ENCODE data around the gene RNF186. TPM values are rescaled to one million over a fixed set of nuclear protein-coding genes. Genes with fewer than 3 reads are reported as not detected.

Gene RNF186
- polyA plus RNA-seq: under 1 TPM in 1 of 2 donors, not detected in 1; 0.06 TPM

DNA sequence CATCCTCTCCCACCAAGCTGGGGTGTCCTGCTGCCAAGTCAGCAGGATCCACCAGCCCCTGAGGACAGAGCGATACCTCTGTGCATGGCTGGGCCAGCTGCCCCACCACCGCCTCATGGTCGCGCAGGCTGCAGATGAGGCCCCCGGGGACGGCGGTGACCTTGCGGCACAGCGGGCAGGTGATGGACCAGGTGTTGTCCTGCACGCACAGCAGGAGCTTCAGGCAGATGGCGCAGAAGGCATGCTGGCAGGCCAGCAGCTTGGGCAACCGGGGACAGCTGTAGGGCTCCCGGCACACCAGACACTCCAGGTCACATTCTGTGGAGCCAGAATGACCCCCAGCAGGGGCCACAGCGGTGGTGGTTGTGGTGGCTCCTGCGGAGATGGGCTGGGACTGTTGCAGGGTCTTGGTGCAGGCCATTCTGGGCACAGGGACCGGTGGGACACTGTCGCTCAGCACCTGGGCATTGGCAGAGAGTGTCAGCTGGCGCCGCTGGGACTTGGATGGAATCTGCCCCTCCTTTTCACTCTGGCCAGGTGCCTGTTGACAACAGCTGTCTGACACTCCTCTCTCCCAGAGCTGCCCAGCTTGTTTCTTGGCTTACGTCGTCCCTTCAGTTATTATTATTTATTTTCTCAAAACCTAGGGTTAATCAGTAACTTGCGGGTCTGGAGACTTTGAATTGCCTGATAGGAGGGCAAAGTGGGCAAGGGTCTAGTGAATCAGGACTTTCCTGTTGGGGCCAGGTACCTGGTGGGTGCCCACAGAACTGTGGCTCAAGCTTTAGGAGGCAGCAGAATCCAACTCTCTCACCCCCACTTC, at the start of gene RNF186:
RNF186 (minus strand) TSS at position 603 of the 823 bp plus-strand sequence; CDS start at position 421, 182 bp downstream.
- no peak within 1 kb of the TSS for H3K4me3 ChIP-seq (ENCODE audit: low read depth in 1 of 2, low read length in 2 of 2)
- H3K27ac ChIP-seq (ENCODE audit: low read depth in 2 of 2, low read length in 1 of 2): no peak within 1 kb of the TSS
- 67 to 71% methylated on average over 22 of the region's 22 CpGs for WGBS, 2 donors

DNA sequence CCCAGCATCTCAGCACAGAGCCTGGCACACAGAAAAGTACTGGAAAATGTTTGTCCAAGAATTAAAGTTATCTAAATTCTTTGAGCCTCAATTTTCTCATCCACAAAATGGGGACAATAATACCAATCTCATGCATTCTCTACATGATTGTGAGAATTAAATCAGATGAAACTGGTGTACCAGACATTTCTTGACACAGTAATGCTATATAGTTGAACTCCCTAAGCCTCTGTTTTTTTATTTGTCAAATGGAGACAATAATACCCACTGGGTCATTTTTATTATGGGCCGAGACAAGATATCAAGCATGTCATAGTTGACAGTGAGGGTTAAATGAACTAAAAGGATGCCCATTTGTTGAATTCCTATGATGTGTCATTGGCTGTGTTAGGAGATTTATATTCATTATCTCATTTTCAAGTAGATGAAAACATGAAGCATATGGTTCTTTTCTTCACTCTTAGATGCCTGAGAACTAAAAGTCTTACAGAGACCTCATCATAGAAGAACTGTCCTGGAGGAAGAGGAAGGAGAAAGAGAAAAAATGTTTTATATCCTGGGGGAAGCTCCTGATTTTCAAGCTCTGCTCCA, 49.6 kb upstream of the RNF186 start:
- H3K36me3 ChIP-seq (ENCODE audit: control insufficient read depth in 2 of 2, insufficient read depth in 2 of 2, low read length in 1 of 2): no peaks in the 10 kb centered on the region
- WGBS, 2 donors: 84 to 88% methylated on average over 1 of the region's 1 CpG
- no peaks in the 10 kb centered on the region for H3K4me1 ChIP-seq (ENCODE audit: control insufficient read depth in 2 of 2, insufficient read depth in 2 of 2, low read length in 1 of 2)
- H3K4me3 ChIP-seq (ENCODE audit: low read depth in 1 of 2, low read length in 2 of 2): no peak overlapping the region
- H3K27ac ChIP-seq (ENCODE audit: low read depth in 2 of 2, low read length in 1 of 2): no peak overlapping the region
- H3K9me3 ChIP-seq (ENCODE audit: control insufficient read depth in 2 of 2, insufficient read depth in 1 of 2, low read depth in 1 of 2, low read length in 1 of 2): no peaks in the 10 kb centered on the region
- H3K27me3 ChIP-seq (ENCODE audit: control insufficient read depth in 1 of 2, insufficient read depth in 2 of 2, low read length in 2 of 2): no peaks in the 10 kb centered on the region

More for the DNA sequence above, at the start of gene RNF186:
- H3K9me3 ChIP-seq (ENCODE audit: control insufficient read depth in 2 of 2, insufficient read depth in 1 of 2, low read depth in 1 of 2, low read length in 1 of 2): peaks cover 0 to 2% of the 10 kb centered on the region in 2 donors
- H3K27me3 ChIP-seq (ENCODE audit: control insufficient read depth in 1 of 2, insufficient read depth in 2 of 2, low read length in 2 of 2): no peaks in the 10 kb centered on the region
- H3K4me1 ChIP-seq (ENCODE audit: control insufficient read depth in 2 of 2, insufficient read depth in 2 of 2, low read length in 1 of 2): peaks cover 0 to 3% of the 10 kb centered on the region in 2 donors
- H3K36me3 ChIP-seq (ENCODE audit: control insufficient read depth in 2 of 2, insufficient read depth in 2 of 2, low read length in 1 of 2): no peaks in the 10 kb centered on the region

- 77 to 88% methylated on average over 3 of the region's 3 CpGs for WGBS, 2 donors
- no peaks in the 10 kb centered on the region for H3K4me1 ChIP-seq (ENCODE audit: control insufficient read depth in 2 of 2, insufficient read depth in 2 of 2, low read length in 1 of 2)
- no peaks in the 10 kb centered on the region for H3K36me3 ChIP-seq (ENCODE audit: control insufficient read depth in 2 of 2, insufficient read depth in 2 of 2, low read length in 1 of 2)
- H3K27me3 ChIP-seq (ENCODE audit: control insufficient read depth in 1 of 2, insufficient read depth in 2 of 2, low read length in 2 of 2): no peaks in the 10 kb centered on the region
- H3K27ac ChIP-seq (ENCODE audit: low read depth in 2 of 2, low read length in 1 of 2): no peak overlapping the region
- H3K4me3 ChIP-seq (ENCODE audit: low read depth in 1 of 2, low read length in 2 of 2): no peak overlapping the region
- no peaks in the 10 kb centered on the region for H3K9me3 ChIP-seq (ENCODE audit: control insufficient read depth in 2 of 2, insufficient read depth in 1 of 2, low read depth in 1 of 2, low read length in 1 of 2)
Observed at GRCh38 chr1:19862944-19863343, 47.9 kb upstream of the RNF186 start.

GRCh38 chr1:19861842-19862530, 46.9 kb upstream of the RNF186 start:
- Histone ChIP-seq H3K4me3 (ENCODE audit: low read depth in 1 of 2, low read length in 2 of 2) (no peak overlapping the region), H3K9me3 (ENCODE audit: control insufficient read depth in 2 of 2, insufficient read depth in 1 of 2, low read depth in 1 of 2, low read length in 1 of 2) (no peaks in the 10 kb centered on the region), H3K27ac (ENCODE audit: low read depth in 2 of 2, low read length in 1 of 2) (no peak overlapping the region), H3K4me1 (ENCODE audit: control insufficient read depth in 2 of 2, insufficient read depth in 2 of 2, low read length in 1 of 2) (no peaks in the 10 kb centered on the region), H3K27me3 (ENCODE audit: control insufficient read depth in 1 of 2, insufficient read depth in 2 of 2, low read length in 2 of 2) (no peaks in the 10 kb centered on the region), H3K36me3 (ENCODE audit: control insufficient read depth in 2 of 2, insufficient read depth in 2 of 2, low read length in 1 of 2) (no peaks in the 10 kb centered on the region)
- WGBS, 2 donors: 67% methylated on average over 1 of the region's 1 CpG

DNA sequence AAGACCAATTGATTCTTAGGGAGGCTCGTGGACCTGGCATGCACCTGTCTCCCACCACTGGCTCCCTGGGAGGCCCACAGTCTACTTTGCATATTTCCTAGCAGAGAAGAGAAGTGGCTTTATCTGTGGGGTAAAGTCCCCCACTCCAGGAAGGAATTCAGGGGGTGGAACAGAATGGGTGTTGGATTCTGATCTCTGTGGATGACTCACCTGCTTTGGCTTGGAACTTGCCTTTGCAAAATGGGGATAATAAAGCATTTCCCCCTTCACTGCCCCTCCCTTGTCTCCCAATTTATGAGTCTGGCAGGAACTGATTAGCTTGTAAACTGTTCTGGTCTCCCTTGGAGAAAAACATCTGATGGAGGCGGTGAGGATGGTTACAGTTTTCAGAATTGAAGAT, 46.0 kb upstream of the RNF186 start:
- Histone ChIP-seq H3K27me3 (ENCODE audit: control insufficient read depth in 1 of 2, insufficient read depth in 2 of 2, low read length in 2 of 2) (no peaks in the 10 kb centered on the region), H3K4me3 (ENCODE audit: low read depth in 1 of 2, low read length in 2 of 2) (no peak overlapping the region), H3K27ac (ENCODE audit: low read depth in 2 of 2, low read length in 1 of 2) (no peak overlapping the region), H3K4me1 (ENCODE audit: control insufficient read depth in 2 of 2, insufficient read depth in 2 of 2, low read length in 1 of 2) (no peaks in the 10 kb centered on the region), H3K9me3 (ENCODE audit: control insufficient read depth in 2 of 2, insufficient read depth in 1 of 2, low read depth in 1 of 2, low read length in 1 of 2) (no peaks in the 10 kb centered on the region), H3K36me3 (ENCODE audit: control insufficient read depth in 2 of 2, insufficient read depth in 2 of 2, low read length in 1 of 2) (no peaks in the 10 kb centered on the region)
- WGBS, 2 donors: 59 to 67% methylated on average over 2 of the region's 2 CpGs

DNA sequence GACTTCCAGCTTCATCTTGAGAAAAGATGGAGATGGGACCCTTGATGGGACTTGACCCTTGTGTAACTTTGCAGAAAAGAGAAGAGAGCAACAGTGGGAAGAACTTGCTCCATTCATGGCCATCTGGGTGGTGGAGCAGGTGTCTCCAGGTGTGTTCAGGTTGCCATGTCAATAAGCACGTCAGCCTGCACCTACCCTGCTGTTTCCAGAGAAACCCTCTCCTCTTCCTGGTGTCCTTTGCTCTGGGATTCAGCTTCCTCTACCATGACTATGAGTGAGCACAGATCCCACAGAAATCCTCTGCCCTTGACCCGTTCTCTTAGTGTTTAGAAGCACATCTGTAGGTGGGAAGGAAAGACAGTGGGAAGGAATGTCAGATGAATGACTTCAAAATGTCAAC, 45.3 kb upstream of the RNF186 start:
- 56 to 58% methylated on average over 2 of the region's 2 CpGs for WGBS, 2 donors
- Histone ChIP-seq H3K27me3 (ENCODE audit: control insufficient read depth in 1 of 2, insufficient read depth in 2 of 2, low read length in 2 of 2) (no peaks in the 10 kb centered on the region), H3K27ac (ENCODE audit: low read depth in 2 of 2, low read length in 1 of 2) (no peak overlapping the region), H3K9me3 (ENCODE audit: control insufficient read depth in 2 of 2, insufficient read depth in 1 of 2, low read depth in 1 of 2, low read length in 1 of 2) (no peaks in the 10 kb centered on the region), H3K4me3 (ENCODE audit: low read depth in 1 of 2, low read length in 2 of 2) (no peak overlapping the region), H3K36me3 (ENCODE audit: control insufficient read depth in 2 of 2, insufficient read depth in 2 of 2, low read length in 1 of 2) (no peaks in the 10 kb centered on the region), H3K4me1 (ENCODE audit: control insufficient read depth in 2 of 2, insufficient read depth in 2 of 2, low read length in 1 of 2) (no peaks in the 10 kb centered on the region)

DNA sequence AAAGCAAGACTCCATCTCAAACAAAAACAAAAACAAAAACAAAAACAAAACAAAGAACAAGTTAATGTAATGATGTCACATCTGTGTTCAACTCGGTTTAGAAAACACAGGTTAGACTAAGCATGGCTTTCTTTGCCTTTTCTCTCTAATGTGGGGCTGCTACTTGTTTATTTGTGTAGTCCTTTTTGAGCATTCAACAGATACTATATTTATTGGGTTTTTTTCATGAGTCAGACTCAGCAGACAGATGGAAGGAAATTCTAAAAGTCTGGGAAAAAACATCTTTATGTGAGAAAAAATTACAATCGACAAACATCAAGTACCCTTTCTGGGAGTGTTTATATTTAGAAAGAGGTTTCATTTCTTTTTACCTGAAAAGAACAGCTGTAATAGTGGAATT, 44.8 kb upstream of the RNF186 start:
- Histone ChIP-seq H3K36me3 (ENCODE audit: control insufficient read depth in 2 of 2, insufficient read depth in 2 of 2, low read length in 1 of 2) (no peaks in the 10 kb centered on the region), H3K9me3 (ENCODE audit: control insufficient read depth in 2 of 2, insufficient read depth in 1 of 2, low read depth in 1 of 2, low read length in 1 of 2) (no peaks in the 10 kb centered on the region), H3K4me3 (ENCODE audit: low read depth in 1 of 2, low read length in 2 of 2) (no peak overlapping the region), H3K27ac (ENCODE audit: low read depth in 2 of 2, low read length in 1 of 2) (no peak overlapping the region), H3K4me1 (ENCODE audit: control insufficient read depth in 2 of 2, insufficient read depth in 2 of 2, low read length in 1 of 2) (no peaks in the 10 kb centered on the region), H3K27me3 (ENCODE audit: control insufficient read depth in 1 of 2, insufficient read depth in 2 of 2, low read length in 2 of 2) (no peaks in the 10 kb centered on the region)
- WGBS, 2 donors: 69 to 81% methylated on average over 2 of the region's 2 CpGs

DNA sequence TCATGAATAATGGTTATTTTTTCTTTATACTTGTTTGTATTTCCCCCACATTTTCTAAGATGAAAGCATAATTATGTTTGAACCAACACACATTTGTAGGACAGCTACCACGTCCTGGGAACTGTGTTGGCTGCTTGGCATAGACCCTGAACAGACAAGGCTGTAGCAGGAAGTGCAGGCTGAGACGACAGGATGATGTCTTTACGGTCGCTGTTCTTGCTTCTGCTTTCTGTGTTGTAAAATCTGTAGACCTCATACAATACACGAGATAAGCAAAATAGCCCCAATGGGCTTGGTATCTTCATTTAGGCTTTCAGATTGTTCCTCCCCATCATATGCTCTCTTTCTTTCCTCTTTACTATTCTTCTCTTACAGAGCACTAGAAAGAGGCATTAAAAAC, 43.8 kb upstream of the RNF186 start:
- H3K4me3 ChIP-seq (ENCODE audit: low read depth in 1 of 2, low read length in 2 of 2): no peak overlapping the region
- H3K36me3 ChIP-seq (ENCODE audit: control insufficient read depth in 2 of 2, insufficient read depth in 2 of 2, low read length in 1 of 2): no peaks in the 10 kb centered on the region
- H3K27ac ChIP-seq (ENCODE audit: low read depth in 2 of 2, low read length in 1 of 2): no peak overlapping the region
- H3K27me3 ChIP-seq (ENCODE audit: control insufficient read depth in 1 of 2, insufficient read depth in 2 of 2, low read length in 2 of 2): no peaks in the 10 kb centered on the region
- 16 to 25% methylated on average over 5 of the region's 5 CpGs for WGBS, 2 donors
- no peaks in the 10 kb centered on the region for H3K9me3 ChIP-seq (ENCODE audit: control insufficient read depth in 2 of 2, insufficient read depth in 1 of 2, low read depth in 1 of 2, low read length in 1 of 2)
- no peaks in the 10 kb centered on the region for H3K4me1 ChIP-seq (ENCODE audit: control insufficient read depth in 2 of 2, insufficient read depth in 2 of 2, low read length in 1 of 2)

GRCh38 chr1:19854866-19855265, 39.8 kb upstream of the RNF186 start:
- H3K4me3 ChIP-seq (ENCODE audit: low read depth in 1 of 2, low read length in 2 of 2): no peak overlapping the region
- H3K27me3 ChIP-seq (ENCODE audit: control insufficient read depth in 1 of 2, insufficient read depth in 2 of 2, low read length in 2 of 2): no peaks in the 10 kb centered on the region
- H3K9me3 ChIP-seq (ENCODE audit: control insufficient read depth in 2 of 2, insufficient read depth in 1 of 2, low read depth in 1 of 2, low read length in 1 of 2): no peaks in the 10 kb centered on the region
- no peaks in the 10 kb centered on the region for H3K4me1 ChIP-seq (ENCODE audit: control insufficient read depth in 2 of 2, insufficient read depth in 2 of 2, low read length in 1 of 2)
- H3K36me3 ChIP-seq (ENCODE audit: control insufficient read depth in 2 of 2, insufficient read depth in 2 of 2, low read length in 1 of 2): no peaks in the 10 kb centered on the region
- no peak overlapping the region for H3K27ac ChIP-seq (ENCODE audit: low read depth in 2 of 2, low read length in 1 of 2)

All from esophagus (tissue), 2 donors.